ENCODE measurements around the gene F5. TPM values are rescaled to one million over a fixed set of nuclear protein-coding genes. Genes with fewer than 3 reads are reported as not detected.

Gene F5
- total and polyA plus RNA-seq, 2 donors (not counting 1 experiment from before 2014, with no cell fraction given): 0.01 to 0.27 TPM

GRCh38 chr1:169511316-169512005 lies 74.8 kb downstream of the F5 start:
- intact Hi-C loops (cut with micrococcal nuclease): no loop called here
- Histone ChIP-seq H3K4me3 (ENCODE audit: control extremely low read depth in 1 of 5, extremely low read depth in 1 of 5, insufficient read depth in 1 of 5, low read depth in 2 of 5, low read length in 4 of 5) (no peak overlapping the region), H3K79me2 (ENCODE audit: control insufficient read depth, insufficient read depth, low read length) (no peaks in the 10 kb centered on the region), H3K27me3 (replicated peaks in 1 of 4; ENCODE audit: control extremely low read depth in 1 of 4, control insufficient read depth in 3 of 4, insufficient read depth in 4 of 4, low read length in 3 of 4) (no peaks in the 10 kb centered on the region), H2AFZ (ENCODE audit: insufficient read depth, low read depth, low read length, poor library complexity, severe bottlenecking) (no peak overlapping the region), H3K4me2 (replicated peaks; ENCODE audit: low read depth, low read length, poor library complexity, severe bottlenecking) (no peak overlapping the region), H3K27ac (ENCODE audit: low read length in 2 of 2) (no peak overlapping the region), H3K9me3 (ENCODE audit: control extremely low read depth in 1 of 3, control insufficient read depth in 2 of 3, insufficient read depth in 1 of 3, low read length in 2 of 3) (no peaks in the 10 kb centered on the region), H3K4me1 (ENCODE audit: control insufficient read depth in 2 of 2, insufficient read depth in 2 of 2, low read length in 2 of 2) (peaks cover 3 to 5% of the 10 kb centered on the region in 2 donors), H3K36me3 (replicated peaks in 1 of 2; ENCODE audit: control extremely low read depth in 1 of 2, control insufficient read depth in 1 of 2, extremely low read depth in 1 of 2, insufficient read depth in 2 of 2, low read length in 1 of 2) (no peaks in the 10 kb centered on the region), H3K9ac (ENCODE audit: low read length) (no peak overlapping the region), H4K20me1 (ENCODE audit: control insufficient read depth, insufficient read depth, low read length, poor library complexity, severe bottlenecking) (no peaks in the 10 kb centered on the region)
- POLR2A ChIA-PET: no interaction called here
- ATAC-seq (ENCODE audit: low read depth) (no peak), DNase-seq (no peak)
- H3K27me3 Mint-ChIP-seq: no peaks in the 10 kb centered on the region
- TF ChIP-seq, protein P1, sequence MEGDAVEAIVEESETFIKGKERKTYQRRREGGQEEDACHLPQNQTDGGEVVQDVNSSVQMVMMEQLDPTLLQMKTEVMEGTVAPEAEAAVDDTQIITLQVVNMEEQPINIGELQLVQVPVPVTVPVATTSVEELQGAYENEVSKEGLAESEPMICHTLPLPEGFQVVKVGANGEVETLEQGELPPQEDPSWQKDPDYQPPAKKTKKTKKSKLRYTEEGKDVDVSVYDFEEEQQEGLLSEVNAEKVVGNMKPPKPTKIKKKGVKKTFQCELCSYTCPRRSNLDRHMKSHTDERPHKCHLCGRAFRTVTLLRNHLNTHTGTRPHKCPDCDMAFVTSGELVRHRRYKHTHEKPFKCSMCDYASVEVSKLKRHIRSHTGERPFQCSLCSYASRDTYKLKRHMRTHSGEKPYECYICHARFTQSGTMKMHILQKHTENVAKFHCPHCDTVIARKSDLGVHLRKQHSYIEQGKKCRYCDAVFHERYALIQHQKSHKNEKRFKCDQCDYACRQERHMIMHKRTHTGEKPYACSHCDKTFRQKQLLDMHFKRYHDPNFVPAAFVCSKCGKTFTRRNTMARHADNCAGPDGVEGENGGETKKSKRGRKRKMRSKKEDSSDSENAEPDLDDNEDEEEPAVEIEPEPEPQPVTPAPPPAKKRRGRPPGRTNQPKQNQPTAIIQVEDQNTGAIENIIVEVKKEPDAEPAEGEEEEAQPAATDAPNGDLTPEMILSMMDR (IDR thresholded peaks at IDR 0.05): no peak
- CTCF ChIA-PET: interaction anchor here (0.6 kb wide), 1 partner anchor 35 kb away, joined by 3 read pairs; no protein-coding TSS in a partner anchor
- no peak overlapping the region for H3K27ac Mint-ChIP-seq
- H3K4me3 Mint-ChIP-seq: no peak overlapping the region
- H3K4me1 Mint-ChIP-seq: peaks cover 6% of the 10 kb centered on the region
- WGBS (ENCODE audit: insufficient coverage): 100% methylated on average over 1 of the region's 3 CpGs
- H3K9me3 Mint-ChIP-seq (ENCODE audit: insufficient read depth): no peaks in the 10 kb centered on the region

GRCh38 chr1:169510060-169510459 lies 76.2 kb downstream of the F5 start:
- no peak for TF ChIP-seq EZH2 (IDR thresholded peaks at IDR 0.05; ENCODE audit: borderline replicate concordance, insufficient read depth, low read depth, low read length, poor library complexity, severe bottlenecking)
- no peak overlapping the region for H3K4me3 Mint-ChIP-seq
- Histone ChIP-seq H3K9me3 (ENCODE audit: control extremely low read depth in 1 of 3, control insufficient read depth in 2 of 3, insufficient read depth in 1 of 3, low read length in 2 of 3) (no peaks in the 10 kb centered on the region), H3K79me2 (ENCODE audit: control insufficient read depth, insufficient read depth, low read length) (no peaks in the 10 kb centered on the region), H3K9ac (ENCODE audit: low read length) (no peak overlapping the region), H4K20me1 (ENCODE audit: control insufficient read depth, insufficient read depth, low read length, poor library complexity, severe bottlenecking) (no peaks in the 10 kb centered on the region), H2AFZ (ENCODE audit: insufficient read depth, low read depth, low read length, poor library complexity, severe bottlenecking) (no peak overlapping the region), H3K36me3 (replicated peaks in 1 of 2; ENCODE audit: control extremely low read depth in 1 of 2, control insufficient read depth in 1 of 2, extremely low read depth in 1 of 2, insufficient read depth in 2 of 2, low read length in 1 of 2) (no peaks in the 10 kb centered on the region), H3K4me2 (replicated peaks; ENCODE audit: low read depth, low read length, poor library complexity, severe bottlenecking) (no peak overlapping the region), H3K27me3 (replicated peaks in 1 of 4; ENCODE audit: control extremely low read depth in 1 of 4, control insufficient read depth in 3 of 4, insufficient read depth in 4 of 4, low read length in 3 of 4) (no peaks in the 10 kb centered on the region), H3K4me3 (ENCODE audit: control extremely low read depth in 1 of 5, extremely low read depth in 1 of 5, insufficient read depth in 1 of 5, low read depth in 2 of 5, low read length in 4 of 5) (no peak overlapping the region), H3K27ac (ENCODE audit: low read length in 2 of 2) (no peak overlapping the region), H3K4me1 (ENCODE audit: control insufficient read depth in 2 of 2, insufficient read depth in 2 of 2, low read length in 2 of 2) (peaks cover 3 to 5% of the 10 kb centered on the region in 2 donors)
- CTCF ChIA-PET: no interaction called here
- H3K4me1 Mint-ChIP-seq: peaks cover 6% of the 10 kb centered on the region
- H3K9me3 Mint-ChIP-seq (ENCODE audit: insufficient read depth): no peaks in the 10 kb centered on the region
- H3K27ac Mint-ChIP-seq: no peak overlapping the region
- intact Hi-C loops (cut with micrococcal nuclease): no loop called here
- 86% methylated on average over 1 of the region's 4 CpGs for WGBS (ENCODE audit: insufficient coverage)
- POLR2A ChIA-PET: no interaction called here
- H3K27me3 Mint-ChIP-seq: no peaks in the 10 kb centered on the region
- ATAC-seq (ENCODE audit: low read depth) (no peak), DNase-seq (no peak)
